Gastroesophageal sphincter (tissue), 3 donors: ENCODE measurements around the gene USP50.

ENCODE experiments used
- CTCF ChIP-seq, 4 experiments: fragments of 200-600 bp in 2 of 4; fragments of 450-650 bp in 2 of 4; sonication (generic) in 1 of 4; IDR thresholded peaks; one replicate each; pipeline ENCODE4 v1.5.1; 2017 to 2019; ENCODE audit warnings: antibody characterized with exemption in 4 of 4, mild to moderate bottlenecking in 2 of 4, moderate library complexity in 2 of 4
- POLR2A ChIP-seq, 2 donors: fragments of 450-650 bp; IDR thresholded peaks; one replicate each; pipeline ENCODE4 v1.6.1; 2017; ENCODE audit warnings: antibody characterized with exemption in 2 of 2, mild to moderate bottlenecking in 2 of 2, moderate library complexity in 1 of 2
- POLR2AphosphoS5 ChIP-seq: sonication (generic); formaldehyde crosslinking; IDR thresholded peaks from one replicate; pipeline ENCODE4 v1.6.1; 2017; ENCODE audit warnings: antibody characterized with exemption

GRCh38 chr15:50542887-50543210 lies 3.6 kb downstream of the USP50 start:
- TF ChIP-seq CTCF (IDR thresholded peaks at IDR 0.05) (no peak), POLR2AphosphoS5 (no peak), POLR2A (IDR thresholded peaks at IDR 0.05) (no peak)
